Caco-2 (cell line): ENCODE measurements around the gene TSPAN18. TPM values are rescaled to one million over a fixed set of nuclear protein-coding genes. Genes with fewer than 3 reads are reported as not detected.

Source experiments
- BruUV-seq: library from RNA; stranded (reverse); fragments of 400-500 nt; replicated peaks from 2 replicates; lab custom pipeline; 2021; lab: Mats Ljungman, UMichigan
- CTCF ChIA-PET: fragments of 300-600 bp; sonication (Branson Sonifier 250); formaldehyde crosslinking; loops from one replicate; lab custom pipeline; 2022; ENCODE audit warnings: antibody characterized with exemption; lab: Charles Lee
- POLR2A ChIA-PET: fragments of 300-600 bp; sonication (Branson Sonifier 250); formaldehyde crosslinking; loops from one replicate; lab custom pipeline; 2022; ENCODE audit warnings: antibody characterized with exemption; lab: Charles Lee
- DNase-seq, 2 experiments: peaks; one replicate each; pipeline versions ENCODE4 v3.0.0 to v3.0.0-alpha.2; 2020 to 2022
- H3K27me3 ChIP-seq: replicated peaks from 2 replicates; pipeline ENCODE4 v1.6.0; 2011; ENCODE audit warnings: low read length; ENCODE audit not compliant: control insufficient read depth, insufficient read depth
- H3K36me3 ChIP-seq: 2 replicates; pipeline ENCODE4 v1.5.1; 2011; ENCODE audit warnings: low read length; ENCODE audit not compliant: control insufficient read depth, insufficient read depth
- H3K4me1 ChIP-seq: fragments of 250-450 bp; sonication (Bioruptor Pico); 2 replicates; pipeline ENCODE4 v1.5.1; 2020; ENCODE audit warnings: mild to moderate bottlenecking
- H3K4me3 ChIP-seq: 2 replicates; pipeline ENCODE4 v1.5.1; 2011; ENCODE audit warnings: low read depth, mild to moderate bottlenecking, control low read depth, low read length
- H3K9me3 ChIP-seq: fragments of 250-450 bp; sonication (Bioruptor Pico); 2 replicates; pipeline ENCODE4 v1.5.1; 2020; ENCODE audit warnings: mild to moderate bottlenecking, moderate library complexity
- H3K27ac Mint-ChIP-seq: one replicate; pipeline ENCODE4 v1.8.0; 2022; ENCODE audit warnings: mixed read lengths; ENCODE audit not compliant: unreplicated experiment
- H3K27me3 Mint-ChIP-seq: one replicate; pipeline ENCODE4 v1.8.0; 2022; ENCODE audit warnings: mixed read lengths; ENCODE audit not compliant: insufficient read depth, unreplicated experiment
- H3K36me3 Mint-ChIP-seq: one replicate; pipeline ENCODE4 v1.8.0; 2022; ENCODE audit warnings: mild to moderate bottlenecking, mixed read lengths; ENCODE audit not compliant: insufficient read depth, unreplicated experiment
- H3K4me1 Mint-ChIP-seq: one replicate; pipeline ENCODE4 v1.8.0; 2022; ENCODE audit warnings: low read depth, mixed read lengths; ENCODE audit not compliant: unreplicated experiment
- H3K4me3 Mint-ChIP-seq: one replicate; pipeline ENCODE4 v1.8.0; 2022; ENCODE audit warnings: mild to moderate bottlenecking, moderate library complexity, mixed read lengths; ENCODE audit not compliant: unreplicated experiment
- H3K9me3 Mint-ChIP-seq: one replicate; pipeline ENCODE4 v1.8.0; 2022; ENCODE audit warnings: mixed read lengths; ENCODE audit not compliant: unreplicated experiment
- CTCF ChIP-seq, 2 experiments: fragments of 200-600 bp in 1 of 2; IDR thresholded peaks; 1 replicate in 1 of 2; 2 replicates in 1 of 2; pipeline versions ENCODE4 v1.5.1 to v1.8.0; 2011 to 2022; ENCODE audit warnings: antibody characterized with exemption in 1 of 2, control low read depth in 1 of 2, inconsistent platforms in 1 of 2, low read depth in 1 of 2, low read length in 1 of 2, mild to moderate bottlenecking in 1 of 2, moderate library complexity in 1 of 2; ENCODE audit not compliant: insufficient read depth in 1 of 2, severe bottlenecking in 1 of 2, unreplicated experiment in 1 of 2
- intact Hi-C: fragments of 100-400 bp; cut with micrococcal nuclease; formaldehyde crosslinking; loops from one replicate; pipeline ENCODE4 v1.10.0; 2022; ENCODE audit not compliant: unreplicated experiment
- total RNA-seq: library from RNA; stranded (reverse); gene quantifications from 2 replicates; pipeline ENCODE4 v1.2.3, GENCODE V29; 2022

Gene TSPAN18
- total RNA-seq, 1 experiment from 2014 or later: 7.4 TPM

- TF ChIP-seq CTCF (IDR thresholded peaks at IDR 0.05; ENCODE audit: insufficient read depth in 1 of 2, low read depth in 1 of 2, low read length in 1 of 2, severe bottlenecking in 1 of 2, unreplicated experiment in 1 of 2): no peak
- Histone ChIP-seq H3K4me3 (no peak overlapping the region), H3K36me3 (no peaks in the 10 kb centered on the region), H3K27me3 (no peaks in the 10 kb centered on the region), H3K9me3 (no peaks in the 10 kb centered on the region), H3K4me1 (peaks cover 4% of the 10 kb centered on the region; the same call in 1 of the 2 replicates)
- ChIA-PET CTCF (no interaction called here), POLR2A (no interaction called here)
- intact Hi-C loops: no loop called here
- no peak overlapping the region for H3K27ac Mint-ChIP-seq
- no TSS peak for BruUV-seq
- H3K9me3 Mint-ChIP-seq: no peaks in the 10 kb centered on the region
- H3K27me3 Mint-ChIP-seq: no peaks in the 10 kb centered on the region
- H3K4me1 Mint-ChIP-seq: no peaks in the 10 kb centered on the region
- H3K36me3 Mint-ChIP-seq: no peaks in the 10 kb centered on the region
- no peak overlapping the region for H3K4me3 Mint-ChIP-seq
- no peak for DNase-seq
Measured at GRCh38 chr11:44968510-44968909, 241.7 kb downstream of the TSPAN18 start.

- Histone ChIP-seq H3K36me3 (no peaks in the 10 kb centered on the region), H3K4me1 (no peaks in the 10 kb centered on the region), H3K4me3 (no peak overlapping the region), H3K27me3 (no peaks in the 10 kb centered on the region), H3K9me3 (no peaks in the 10 kb centered on the region)
- no peaks in the 10 kb centered on the region for H3K27me3 Mint-ChIP-seq
- no peak overlapping the region for H3K4me3 Mint-ChIP-seq
- H3K4me1 Mint-ChIP-seq: no peaks in the 10 kb centered on the region
- H3K36me3 Mint-ChIP-seq: no peaks in the 10 kb centered on the region
- no peak for TF ChIP-seq CTCF (IDR thresholded peaks at IDR 0.05; ENCODE audit: insufficient read depth in 1 of 2, low read depth in 1 of 2, low read length in 1 of 2, severe bottlenecking in 1 of 2, unreplicated experiment in 1 of 2)
- H3K27ac Mint-ChIP-seq: no peak overlapping the region
- ChIA-PET POLR2A (no interaction called here), CTCF (no interaction called here)
- no peak for DNase-seq
- intact Hi-C loops: no loop called here
- BruUV-seq: no TSS peak
- H3K9me3 Mint-ChIP-seq: no peaks in the 10 kb centered on the region
Measured at GRCh38 chr11:44969651-44970252, 243.0 kb downstream of the TSPAN18 start.

DNA sequence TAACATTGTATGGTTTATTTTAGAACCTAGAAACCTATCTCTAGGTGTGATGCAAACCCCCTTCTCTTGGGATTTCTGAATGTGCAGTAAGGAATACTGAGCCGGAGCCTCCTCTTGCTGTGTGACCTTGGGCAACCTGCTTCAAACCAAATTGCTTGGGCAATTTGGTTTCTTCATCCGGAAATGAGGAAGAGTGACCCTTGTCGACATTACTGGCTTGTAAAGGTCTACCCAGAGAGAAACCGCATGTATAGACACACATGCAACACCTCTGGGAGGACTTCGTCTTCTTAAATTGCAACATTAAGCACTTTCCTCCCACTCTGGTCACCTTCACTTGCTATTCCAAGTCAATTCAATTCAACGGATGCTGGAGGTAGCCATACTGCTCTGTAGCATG is 243.5 kb downstream of the TSPAN18 start:
- H3K9me3 Mint-ChIP-seq: no peaks in the 10 kb centered on the region
- H3K27ac Mint-ChIP-seq: no peak overlapping the region
- Histone ChIP-seq H3K4me1 (no peaks in the 10 kb centered on the region), H3K27me3 (no peaks in the 10 kb centered on the region), H3K9me3 (no peaks in the 10 kb centered on the region), H3K4me3 (no peak overlapping the region), H3K36me3 (no peaks in the 10 kb centered on the region)
- no peak for DNase-seq
- TF ChIP-seq CTCF (IDR thresholded peaks at IDR 0.05; ENCODE audit: insufficient read depth in 1 of 2, low read depth in 1 of 2, low read length in 1 of 2, severe bottlenecking in 1 of 2, unreplicated experiment in 1 of 2): no peak
- no peaks in the 10 kb centered on the region for H3K27me3 Mint-ChIP-seq
- no peaks in the 10 kb centered on the region for H3K4me1 Mint-ChIP-seq
- H3K4me3 Mint-ChIP-seq: no peak overlapping the region
- H3K36me3 Mint-ChIP-seq: no peaks in the 10 kb centered on the region
- ChIA-PET POLR2A (no interaction called here), CTCF (no interaction called here)
- intact Hi-C loops: no loop called here
- no TSS peak for BruUV-seq
